Fibroblast of the conjunctiva (primary cell): ENCODE results near the gene FARP2.

Source experiments
- DNase-seq: peaks from one replicate; pipeline ENCODE4 v3.0.0-alpha.2; 2010; ENCODE audit warnings: low read depth

The FARP2 gene

DNA sequence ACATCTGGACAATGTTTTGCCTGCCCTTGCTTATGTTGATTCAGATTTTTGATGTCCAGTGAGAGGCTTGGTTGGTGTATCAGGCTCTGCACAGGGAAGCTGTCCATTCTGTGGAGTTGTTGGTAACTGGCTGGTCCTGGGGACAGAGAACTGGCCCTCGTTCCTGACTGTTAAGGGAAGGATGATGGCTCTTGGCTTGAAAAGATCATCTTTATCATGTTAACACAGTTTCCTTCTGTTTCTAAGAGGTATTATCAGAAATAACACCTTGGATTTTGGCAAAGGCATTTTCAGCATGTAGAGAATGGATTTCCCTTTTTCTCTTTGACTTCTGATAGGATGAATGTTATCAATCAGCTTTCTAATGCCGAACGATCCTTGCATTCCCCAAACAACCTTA is 133.0 kb downstream of the FARP2 start:
- DNase-seq, result no peak

DNA sequence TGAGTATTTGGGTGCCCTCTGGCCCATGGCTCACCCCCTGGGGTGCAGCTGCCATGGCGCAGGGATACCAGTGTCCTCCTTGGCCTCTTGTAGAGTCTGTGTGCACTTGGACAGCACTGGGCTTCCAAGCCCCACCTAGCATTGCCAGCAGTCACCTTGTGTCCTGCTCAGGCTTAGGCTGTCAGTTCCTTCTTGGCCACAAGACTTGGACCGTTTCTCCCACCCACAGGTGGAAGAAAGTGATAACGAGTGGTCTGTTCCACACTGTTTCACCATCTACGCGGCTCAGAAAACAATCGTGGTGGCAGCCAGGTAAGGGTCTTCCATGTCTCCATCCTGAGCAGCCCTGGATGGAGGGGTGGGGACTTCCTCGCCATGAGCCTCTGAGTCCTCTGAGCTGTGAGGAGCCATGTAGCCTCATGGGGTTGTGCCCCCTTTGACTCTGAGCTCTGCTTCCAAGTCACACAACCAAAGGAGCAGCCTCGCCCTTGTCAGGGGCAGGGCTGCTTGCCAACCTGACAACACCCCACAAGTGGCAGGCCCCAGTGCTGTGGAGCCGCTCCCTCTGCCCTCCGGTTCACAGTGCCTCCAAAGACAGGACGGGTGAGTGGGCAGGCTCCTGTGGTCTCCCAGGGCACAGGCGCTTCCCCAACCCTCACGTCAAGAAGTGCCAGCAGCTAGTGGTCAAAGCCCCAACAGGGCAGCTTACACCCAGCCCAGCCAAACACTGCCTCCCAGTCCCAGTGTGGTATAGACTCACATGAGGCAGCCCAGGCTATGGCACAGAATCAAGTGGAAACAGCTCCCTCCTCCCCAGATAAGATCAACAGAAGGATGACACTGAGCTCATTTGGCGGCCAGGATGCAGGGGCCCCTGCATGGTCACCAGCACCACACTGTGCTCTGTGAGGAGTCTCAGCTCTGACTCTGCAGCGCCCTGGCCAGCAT is 133.9 kb downstream of the FARP2 start:
- no peak for DNase-seq

DNA sequence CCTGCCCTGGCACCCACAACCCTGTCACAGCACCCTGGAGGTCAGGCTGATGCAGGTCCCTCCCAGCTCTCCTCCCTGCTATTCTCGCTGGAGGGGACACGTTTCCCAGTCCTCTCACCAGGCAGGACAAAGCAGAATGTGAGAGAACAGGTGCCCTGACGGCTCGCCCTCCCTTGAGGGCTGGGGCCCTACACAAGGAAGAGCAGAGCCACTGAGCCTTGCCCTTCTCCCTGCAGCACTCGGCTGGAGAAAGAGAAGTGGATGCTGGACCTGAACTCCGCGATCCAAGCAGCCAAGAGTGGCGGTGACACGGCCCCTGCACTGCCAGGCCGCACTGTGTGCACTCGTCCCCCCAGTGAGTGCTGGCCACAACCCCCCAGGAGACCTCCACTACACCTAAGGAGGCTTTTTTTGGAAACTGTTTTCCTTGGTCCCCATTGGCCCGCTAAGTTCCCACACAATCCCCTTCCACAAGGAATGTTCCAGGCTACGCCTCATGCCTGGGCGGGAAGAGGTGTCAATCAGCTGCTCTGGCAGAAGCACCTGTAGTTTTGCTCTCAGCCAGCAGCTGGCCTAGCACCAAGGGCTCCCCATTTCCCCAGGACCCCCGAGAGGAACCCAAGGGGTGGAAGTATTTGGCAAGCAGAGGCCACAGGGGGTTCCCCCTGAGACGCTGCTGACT is 134.9 kb downstream of the FARP2 start:
- no peak for DNase-seq

DNA sequence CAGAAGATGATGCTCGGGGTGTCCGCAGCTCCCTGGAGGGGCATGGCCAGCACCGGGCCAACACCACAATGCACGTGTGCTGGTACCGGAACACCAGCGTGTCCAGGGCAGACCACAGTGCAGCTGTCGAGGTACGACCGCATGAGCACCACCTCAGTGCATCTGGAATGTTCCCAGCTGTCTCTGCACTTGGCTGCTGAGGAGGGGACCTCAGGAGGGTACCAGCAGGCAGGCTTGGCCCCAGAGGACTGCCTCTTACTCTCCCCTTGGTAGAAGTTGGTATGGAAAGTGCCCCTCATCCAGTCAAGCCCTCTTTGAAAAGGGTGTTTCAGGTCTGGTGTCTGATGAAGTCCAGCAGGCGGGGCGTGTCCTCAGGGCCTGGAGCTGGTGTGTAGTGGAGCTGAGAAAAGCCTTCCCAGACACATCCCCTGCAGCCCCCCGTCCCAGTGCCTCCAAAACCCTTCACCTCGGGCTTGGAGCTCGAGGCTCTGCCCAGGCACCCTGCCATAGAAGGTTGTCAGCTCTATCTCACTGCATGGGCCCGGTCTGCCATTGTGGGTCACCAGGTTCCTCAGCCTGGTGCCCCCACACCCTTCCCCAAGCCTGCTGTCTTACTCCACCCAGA is 135.6 kb downstream of the FARP2 start:
- no peak for DNase-seq

DNA sequence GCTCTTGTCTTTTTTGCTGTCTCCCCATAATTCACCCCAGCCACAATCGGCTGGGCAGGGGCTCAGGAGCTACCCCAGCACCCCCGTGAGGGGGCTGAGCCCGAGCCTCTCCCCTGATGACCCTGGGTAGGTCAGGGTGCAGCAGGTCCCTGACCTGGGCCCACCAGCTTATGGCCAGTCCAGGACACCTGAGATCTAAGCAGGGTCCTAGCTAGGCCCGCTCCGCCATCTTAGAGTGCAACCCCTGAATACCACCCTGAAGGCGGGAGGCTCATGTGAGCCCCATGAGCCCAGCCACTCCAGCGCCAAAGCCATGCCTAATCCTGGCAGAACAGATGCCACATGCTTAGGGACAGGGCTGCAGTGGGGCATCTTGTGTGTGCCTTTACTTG is 136.1 kb downstream of the FARP2 start:
- no peak for DNase-seq

DNA sequence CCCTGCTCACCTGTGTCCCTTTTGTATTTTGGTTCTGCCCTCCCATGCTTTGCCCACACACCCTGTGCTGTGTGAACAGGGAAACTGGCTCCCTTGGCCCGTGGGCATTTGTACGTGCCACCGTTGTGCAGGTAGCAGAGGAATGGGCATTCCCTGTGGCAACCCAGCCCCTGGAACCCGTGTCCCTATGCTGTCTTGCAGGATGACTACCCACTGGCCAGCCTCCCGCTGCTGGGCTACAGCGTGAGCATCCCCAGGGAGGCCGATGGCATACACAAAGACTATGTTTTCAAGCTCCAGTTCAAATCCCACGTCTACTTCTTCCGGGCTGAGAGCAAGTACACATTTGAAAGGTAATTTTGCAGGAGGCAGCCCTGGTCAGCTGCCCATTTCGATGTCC is 137.0 kb downstream of the FARP2 start:
- DNase-seq, result no peak

DNA sequence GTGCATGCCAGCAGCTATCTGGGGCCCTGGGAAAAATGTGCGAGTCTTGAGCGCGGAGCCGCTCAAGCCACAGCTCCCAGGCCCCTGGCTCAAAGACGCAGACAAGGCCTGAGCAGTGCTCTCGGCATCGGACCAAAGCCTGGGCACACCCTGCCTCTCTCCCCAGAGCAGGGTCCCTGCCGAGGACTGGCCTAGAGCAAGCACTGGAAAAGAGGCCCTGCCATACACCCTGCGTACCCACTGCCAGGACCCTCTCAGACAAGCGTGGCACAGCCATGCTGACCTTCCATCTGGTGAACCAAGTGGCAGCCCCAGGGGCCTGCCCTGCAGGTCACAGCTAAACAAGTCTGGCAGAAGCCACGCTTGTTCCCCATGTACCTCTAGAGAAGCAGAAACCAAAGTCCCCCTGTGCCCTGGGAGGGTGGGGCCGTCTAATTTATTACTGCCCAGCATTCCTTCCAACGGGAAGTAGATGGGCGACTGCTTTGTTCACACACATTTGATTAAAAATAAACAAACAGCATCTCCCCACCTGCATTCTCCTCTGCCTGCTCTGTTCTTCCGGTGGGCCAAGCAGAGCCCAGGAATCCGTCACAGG is 138.3 kb downstream of the FARP2 start:
- DNase-seq, result no peak

DNA sequence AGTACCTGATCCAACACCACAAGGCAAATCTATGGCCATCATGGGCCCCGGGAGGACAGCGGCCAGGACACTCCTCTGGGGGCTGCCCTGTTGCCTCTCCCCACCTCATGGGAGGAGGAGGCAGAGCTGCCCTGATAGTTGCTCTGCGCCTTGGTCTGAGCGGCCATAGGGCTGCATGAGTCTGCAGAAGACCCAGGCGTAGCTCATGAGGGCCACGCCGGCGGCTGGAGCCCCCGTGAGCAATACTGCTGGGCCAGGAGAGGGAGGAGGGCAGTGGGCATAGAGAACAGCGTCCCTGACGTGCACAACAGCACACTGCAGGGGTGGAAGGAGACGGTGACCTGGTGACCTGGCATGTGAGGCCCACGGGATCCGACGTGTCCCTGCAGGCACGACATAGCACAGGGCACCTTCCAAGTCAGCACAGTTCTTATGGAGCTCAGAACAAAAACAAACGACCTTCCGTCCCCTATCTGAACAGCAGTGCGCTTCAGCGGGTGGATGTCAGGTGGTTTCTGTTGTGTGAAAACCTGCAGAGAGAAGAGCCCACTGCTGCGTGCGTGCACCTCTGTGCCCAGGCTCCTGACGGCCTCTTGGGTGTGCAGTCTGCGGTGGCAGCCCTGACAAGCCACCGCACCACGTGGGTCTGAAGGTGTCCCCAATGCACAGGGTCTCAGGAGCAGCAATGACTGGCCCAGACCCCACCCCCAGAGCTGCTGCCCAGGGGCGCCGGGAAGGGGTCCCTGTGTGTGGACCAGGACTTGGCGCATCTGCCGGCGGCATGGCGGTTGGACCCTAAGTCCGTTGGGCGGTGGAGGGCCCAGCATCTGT is 139.3 kb downstream of the FARP2 start:
- DNase-seq, result no peak

DNA sequence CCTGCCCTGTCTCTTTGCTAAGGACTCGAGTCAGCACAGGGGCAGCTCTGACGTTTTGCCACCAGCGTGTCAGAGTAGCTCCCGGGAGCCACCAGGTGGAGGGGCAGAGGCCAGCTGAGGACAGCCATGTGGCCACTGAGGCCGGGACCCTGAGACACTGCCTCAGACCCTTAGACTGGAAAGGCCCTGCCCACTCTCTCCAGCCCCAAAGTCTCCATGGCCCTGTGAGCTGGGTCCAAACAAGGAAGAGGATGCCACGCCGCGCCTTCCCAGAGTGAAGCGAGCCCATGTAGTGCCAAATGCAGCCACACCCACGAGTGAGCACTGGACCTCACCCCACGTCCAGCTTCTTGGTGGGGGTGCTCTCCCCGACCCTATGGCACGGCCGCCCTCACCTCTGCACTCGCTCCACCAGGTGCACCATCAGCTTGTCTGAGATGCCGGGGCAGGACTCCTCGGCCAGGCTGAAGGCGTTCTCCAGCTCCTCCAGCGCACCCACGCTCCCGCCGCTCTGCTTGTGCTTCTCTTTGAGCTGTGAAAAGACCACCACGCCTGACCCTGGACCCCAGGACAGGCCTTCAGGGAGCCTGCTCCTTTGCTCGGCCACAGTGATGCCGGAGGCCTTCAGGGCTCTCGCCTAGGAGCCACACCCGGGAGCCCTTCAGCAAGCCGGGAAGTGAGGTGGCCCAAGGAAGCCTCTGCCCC is 140.1 kb downstream of the FARP2 start:
- no peak for DNase-seq

DNA sequence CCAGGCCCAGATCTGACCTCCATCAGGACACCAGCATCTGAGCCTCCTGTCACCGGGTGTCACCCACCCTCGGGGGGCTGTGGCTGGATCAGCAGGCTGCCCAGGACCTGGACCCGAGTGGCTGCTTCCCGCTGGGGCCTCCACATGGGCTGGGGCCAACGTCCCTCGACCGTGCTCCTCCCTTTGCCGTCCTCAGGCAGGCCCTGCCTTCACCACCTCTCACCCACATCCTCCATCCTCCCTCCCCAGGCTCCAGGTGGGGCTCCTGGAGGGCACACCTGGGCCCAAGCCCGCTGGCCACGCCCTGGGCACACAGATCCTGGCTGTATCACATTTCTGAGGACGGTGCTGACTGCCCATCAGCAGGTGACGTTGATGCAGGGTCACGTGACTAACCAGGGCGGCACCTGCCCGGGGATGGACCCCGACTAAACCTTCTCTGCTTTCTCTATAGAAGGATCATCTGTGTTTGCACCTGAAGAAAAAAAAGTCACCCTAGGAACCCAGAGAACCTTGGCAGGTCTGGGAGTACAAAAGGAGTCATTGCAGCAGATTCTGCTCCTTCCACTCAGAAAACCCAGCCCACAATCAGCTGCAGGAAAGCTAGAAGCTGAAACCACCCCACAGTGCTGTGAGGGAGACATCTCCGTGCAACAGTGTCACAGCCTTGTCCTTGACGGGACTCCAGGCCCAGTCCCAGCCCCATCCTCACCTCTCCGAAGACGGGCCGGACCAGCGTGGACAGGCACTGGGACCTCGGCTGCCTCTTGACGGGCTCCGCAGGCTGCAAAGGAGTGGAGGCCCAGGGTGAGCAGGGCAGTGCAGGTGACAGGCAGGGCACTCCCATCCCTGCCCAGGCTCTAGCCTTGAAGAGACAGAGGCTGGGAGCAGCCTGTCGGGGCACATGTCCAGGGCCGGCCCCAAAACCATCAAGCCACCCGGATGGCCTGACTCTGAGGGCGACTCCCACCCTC is 141.1 kb downstream of the FARP2 start:
- DNase-seq, result no peak

DNA sequence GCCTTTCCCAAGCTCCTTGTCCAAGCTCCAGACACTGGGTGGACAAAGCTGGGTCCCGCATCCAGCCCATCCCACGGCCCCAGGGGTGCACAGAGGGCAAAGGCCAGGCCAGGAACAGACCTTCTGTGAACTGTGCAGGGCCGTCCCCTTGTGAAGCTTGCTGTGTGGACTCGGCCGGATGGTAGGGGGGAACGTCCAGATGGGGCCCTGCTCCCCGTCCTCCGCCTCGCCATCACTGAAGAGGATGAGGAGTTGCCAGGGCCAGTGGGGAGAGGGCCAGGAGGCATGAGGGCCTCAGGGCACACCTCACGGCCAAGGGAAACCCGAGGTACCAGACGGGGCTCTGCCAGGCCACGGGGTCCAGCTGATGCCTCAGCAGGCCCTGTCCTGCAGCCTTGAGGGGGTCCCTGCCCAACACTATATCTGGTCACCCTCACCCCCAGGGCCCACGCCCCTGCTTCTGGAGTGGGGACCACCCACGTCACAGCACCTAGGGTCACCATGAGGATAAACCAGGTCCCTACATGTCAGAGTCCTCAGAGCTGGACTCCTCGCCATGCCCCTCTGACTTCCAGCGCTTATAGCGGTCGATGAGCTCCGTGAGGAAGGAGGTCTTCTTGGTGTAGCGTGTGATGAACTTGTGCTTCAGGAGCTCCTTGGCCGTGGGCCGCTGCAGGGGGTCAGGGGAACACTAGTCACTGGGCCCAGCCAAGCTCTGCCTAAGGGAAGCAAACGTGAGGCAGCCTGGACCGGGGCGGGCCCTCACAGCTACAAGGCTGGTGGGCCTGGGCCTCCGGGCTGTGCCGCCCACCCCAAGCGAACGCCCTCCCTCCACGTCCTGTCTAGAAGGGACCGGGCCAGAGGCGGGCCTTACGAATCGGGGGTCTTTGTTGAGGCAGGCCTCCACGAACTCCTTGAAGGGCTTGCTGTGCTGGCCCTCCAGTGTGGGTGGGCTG is 142.3 kb downstream of the FARP2 start:
- DNase-seq, result no peak

DNA sequence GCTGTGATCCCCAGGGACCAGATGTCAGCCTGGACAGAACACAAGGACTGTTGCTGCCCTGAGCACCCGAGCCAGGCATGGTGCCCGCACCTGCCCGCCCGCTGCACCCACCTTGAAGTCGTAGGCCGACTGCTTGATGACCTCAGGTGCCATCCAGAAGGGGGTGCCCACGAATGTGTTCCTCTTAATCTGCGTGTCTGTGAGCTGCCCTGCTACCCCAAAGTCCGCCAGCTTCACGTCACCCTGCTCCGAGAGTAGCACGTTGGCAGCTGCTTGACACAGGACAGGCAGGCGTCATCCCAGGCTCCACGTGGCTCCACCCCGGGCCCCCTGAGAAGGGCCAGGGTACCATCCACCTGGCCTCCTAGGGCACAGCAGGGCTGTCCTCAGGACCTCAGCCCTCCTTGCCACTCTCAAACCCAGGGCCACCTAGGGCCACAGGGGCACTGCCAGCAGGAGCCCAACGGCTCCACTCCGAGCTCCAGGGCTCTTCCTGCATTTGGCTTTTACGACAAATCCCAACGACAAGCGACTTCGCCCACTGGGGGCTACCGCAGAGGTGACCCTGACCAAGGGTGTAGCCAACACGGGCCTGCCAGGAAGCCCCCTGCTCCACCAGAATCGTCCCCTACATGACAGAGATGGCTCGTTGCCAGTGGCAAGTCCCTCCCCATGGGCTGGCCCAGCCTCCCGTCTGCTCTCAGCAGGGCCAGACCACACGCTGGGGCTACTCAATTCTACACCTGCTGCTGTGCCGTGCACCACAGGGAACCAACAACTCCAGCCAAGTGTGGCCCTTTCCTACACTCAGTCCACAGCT is 143.3 kb downstream of the FARP2 start:
- DNase-seq, result no peak

DNA sequence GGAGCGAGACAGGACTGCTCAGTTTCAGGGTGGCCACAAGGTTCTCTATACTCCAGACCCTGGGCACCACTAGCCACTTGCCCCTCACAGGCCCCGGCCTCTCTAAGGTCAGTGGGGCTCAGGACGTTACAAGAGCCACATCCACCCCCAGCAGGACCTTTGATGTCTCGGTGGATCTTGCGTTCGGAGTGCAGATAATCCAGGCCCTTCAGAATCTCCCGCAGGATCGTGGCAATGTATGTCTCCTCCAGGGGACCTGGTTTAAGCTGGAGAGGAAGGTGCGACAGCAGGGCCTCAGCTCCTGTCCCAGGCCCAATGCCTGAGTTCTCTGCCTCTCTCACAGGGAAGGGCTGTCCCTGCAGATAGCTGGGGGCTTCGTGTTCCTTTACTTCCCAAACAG is 143.9 kb downstream of the FARP2 start:
- no peak for DNase-seq

DNA sequence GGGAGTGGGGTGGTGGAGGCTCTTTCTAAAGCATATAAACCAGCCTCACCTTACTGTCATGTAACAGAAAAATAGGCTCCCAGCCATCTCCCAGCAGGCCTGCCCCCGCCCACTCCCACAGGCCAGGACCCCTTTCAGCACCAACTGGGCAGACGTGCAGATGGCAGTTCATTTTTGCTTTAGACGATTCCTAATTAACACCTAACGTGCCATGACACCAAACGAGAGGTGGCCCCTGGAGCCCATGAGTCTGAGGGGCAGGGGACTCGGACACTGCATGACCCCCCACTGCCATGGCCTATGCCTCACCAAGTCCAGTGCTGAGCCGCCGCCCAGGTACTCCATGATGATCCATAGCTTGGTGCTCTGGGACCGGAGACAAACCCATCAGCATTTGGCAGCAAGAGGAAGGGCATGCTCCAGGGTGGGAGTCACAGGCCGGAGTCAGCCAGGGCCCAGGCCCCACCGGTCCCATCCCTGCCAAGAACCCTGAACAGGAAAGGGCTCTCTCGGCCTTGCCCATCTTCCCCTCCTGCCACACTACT is 144.4 kb downstream of the FARP2 start:
- DNase-seq, result no peak

DNA sequence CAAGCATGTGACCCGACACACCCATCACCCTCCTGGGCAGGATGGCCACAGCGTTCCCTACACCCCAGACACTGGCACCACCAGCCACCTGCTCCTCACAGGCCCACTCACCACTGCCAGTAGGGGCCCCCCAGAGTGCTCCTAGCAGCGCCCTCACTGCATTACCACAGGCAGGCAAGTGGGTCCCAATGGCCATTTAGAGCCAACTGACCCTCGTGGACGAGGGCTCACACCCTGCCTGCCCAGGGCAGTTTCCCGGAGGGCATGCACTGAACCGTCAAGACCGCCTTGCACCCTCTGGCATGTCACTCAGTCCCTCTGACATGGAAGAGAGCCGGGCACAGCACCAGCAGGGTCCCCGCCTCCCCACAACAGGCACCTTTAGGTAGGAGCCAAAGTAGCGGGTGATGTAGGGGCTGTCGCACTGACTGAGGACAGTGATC is 145.0 kb downstream of the FARP2 start:
- DNase-seq, result no peak

DNA sequence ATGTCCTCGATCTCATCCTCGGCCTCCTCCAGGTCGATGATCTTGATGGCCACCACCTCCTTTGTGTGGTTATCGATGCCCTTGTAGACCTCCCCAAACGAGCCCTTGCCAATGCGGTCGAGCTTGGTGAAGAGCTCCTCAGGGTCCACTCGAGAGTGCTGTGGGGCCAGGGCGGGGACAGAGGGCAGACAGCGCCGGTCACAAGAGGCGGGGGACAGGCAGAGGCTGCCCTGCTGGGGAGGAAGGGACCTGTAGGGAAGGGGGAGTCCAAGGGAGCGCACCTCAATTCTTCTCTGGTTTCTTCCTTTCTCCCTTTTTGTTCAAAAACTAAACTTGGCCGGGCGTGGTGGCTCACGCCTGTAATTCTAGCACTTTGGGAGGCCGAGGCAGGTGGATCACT is 145.5 kb downstream of the FARP2 start:
- DNase-seq, result no peak

DNA sequence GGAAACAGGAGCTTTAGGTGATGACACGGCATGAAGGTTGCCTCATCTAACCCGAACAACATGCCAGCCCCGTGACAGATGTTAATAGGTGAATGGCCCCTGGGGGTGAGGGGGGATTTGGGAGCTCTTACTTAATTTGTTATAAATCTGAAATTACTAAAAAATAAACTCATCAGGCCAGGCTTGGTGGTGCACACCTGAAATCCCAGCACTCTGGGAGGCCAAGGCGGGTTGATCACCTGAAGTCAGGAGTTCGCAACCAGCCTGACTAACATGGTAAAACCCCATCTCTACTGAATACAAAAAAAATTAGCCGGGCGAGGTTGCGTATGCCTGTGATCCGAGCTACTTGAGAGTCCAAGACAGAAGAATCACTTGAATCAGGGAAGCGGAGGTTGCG is 146.2 kb downstream of the FARP2 start:
- DNase-seq, result no peak
